A673 (cell line): Measurements from ENCODE around the gene TSPAN31. TPM values are rescaled to one million over a fixed set of nuclear protein-coding genes. Genes with fewer than 3 reads are reported as not detected.

Experiments used
- BruUV-seq: library from RNA; stranded (reverse); fragments of 400-500 nt; replicated peaks from 2 replicates; lab custom pipeline; 2021; lab: Mats Ljungman, UMichigan
- CTCF ChIA-PET: fragments of 300-600 bp; sonication (Branson Sonifier 250); formaldehyde crosslinking; loops from one replicate; lab custom pipeline; 2022; ENCODE audit warnings: antibody characterized with exemption; lab: Charles Lee
- POLR2A ChIA-PET: fragments of 300-600 bp; sonication (Branson Sonifier 250); formaldehyde crosslinking; loops from one replicate; lab custom pipeline; 2022; ENCODE audit warnings: antibody characterized with exemption; ENCODE audit not compliant: low non-redundant PET; lab: Charles Lee
- DNase-seq: peaks from one replicate; pipeline ENCODE4 v3.0.0-alpha.2; 2015; ENCODE audit warnings: low spot score
- H3K27ac ChIP-seq: fragments of 200-600 bp; sonication (generic); 2 replicates; pipeline ENCODE4 v1.5.1; 2016; ENCODE audit warnings: mixed run types, low read depth, mild to moderate bottlenecking, mixed read lengths, antibody characterized with exemption, low read length; ENCODE audit not compliant: poor library complexity, severe bottlenecking
- H3K27me3 ChIP-seq: fragments of 200-600 bp; sonication (generic); replicated peaks from 2 replicates; pipeline ENCODE4 v1.6.1; 2017; ENCODE audit warnings: mixed run types, low read depth, mild to moderate bottlenecking, mixed read lengths, antibody characterized with exemption, low read length; ENCODE audit not compliant: insufficient read depth, poor library complexity
- H3K36me3 ChIP-seq: fragments of 200-600 bp; sonication (generic); 2 replicates; pipeline ENCODE4 v1.6.1; 2016; ENCODE audit warnings: mixed run types, mild to moderate bottlenecking, mixed read lengths, antibody characterized with exemption, low read length; ENCODE audit not compliant: insufficient read depth, poor library complexity, severe bottlenecking
- H3K4me1 ChIP-seq: fragments of 200-600 bp; sonication (generic); 2 replicates; pipeline ENCODE4 v1.6.1; 2017; ENCODE audit warnings: mixed run types, mild to moderate bottlenecking, mixed read lengths, antibody characterized with exemption, low read length; ENCODE audit not compliant: insufficient read depth, poor library complexity, severe bottlenecking
- H3K4me3 ChIP-seq: fragments of 200-600 bp; sonication (generic); 2 replicates; pipeline ENCODE4 v1.5.1; 2016; ENCODE audit warnings: low read depth, mixed run types, mild to moderate bottlenecking, mixed read lengths, low read length; ENCODE audit not compliant: poor library complexity, severe bottlenecking
- H3K9me3 ChIP-seq: fragments of 200-600 bp; sonication (generic); 2 replicates; pipeline ENCODE4 v1.6.1; 2016; ENCODE audit warnings: mixed run types, low read depth, mild to moderate bottlenecking, mixed read lengths, antibody characterized with exemption, low read length; ENCODE audit not compliant: poor library complexity, severe bottlenecking
- CTCF ChIP-seq: fragments of 300-800, 200-600 bp; sonication (generic); conservative IDR thresholded peaks from 2 replicates; pipeline ENCODE4 v1.5.1; 2017; ENCODE audit warnings: low read depth, mild to moderate bottlenecking, antibody characterized with exemption, low read length, moderate library complexity, mixed read lengths
- EZH2 ChIP-seq: fragments of 200-600 bp; sonication (generic); IDR thresholded peaks from 2 replicates; pipeline ENCODE4 v1.6.1; 2017; ENCODE audit warnings: borderline replicate concordance, low read depth, mild to moderate bottlenecking, mixed read lengths, antibody characterized with exemption, low read length; ENCODE audit not compliant: poor library complexity, severe bottlenecking
- intact Hi-C: fragments of 100-400 bp; cut with micrococcal nuclease; formaldehyde crosslinking; loops from one replicate; pipeline ENCODE4 v1.10.0; 2022; ENCODE audit not compliant: unreplicated experiment
- microRNA-seq: library from miRNA; unstranded; fragments of <30 nt; microRNA quantifications from one replicate; pipeline ENCODE4 v1.2.0, GENCODE V29; 2021
- total RNA-seq: library from RNA; stranded (reverse); gene quantifications from 2 replicates; pipeline ENCODE4 v1.2.3, GENCODE V29; 2021

TSPAN31 gene
- total RNA-seq, 1 experiment from 2014 or later = 8.9 TPM

- Histone ChIP-seq H3K4me1 (no peaks in the 10 kb centered on the region), H3K27me3 (no peaks in the 10 kb centered on the region), H3K27ac (no peak overlapping the region), H3K36me3 (peaks cover 38% of the 10 kb centered on the region), H3K4me3 (no peak overlapping the region), H3K9me3 (no peaks in the 10 kb centered on the region)
- intact Hi-C loops = no loop called here
- DNase-seq = no peak
- ChIA-PET CTCF (no interaction called here), POLR2A (no interaction called here)
- BruUV-seq = no TSS peak
- TF ChIP-seq CTCF = no peak
- TF ChIP-seq EZH2 = no peak
These were observed 52.2 kb downstream of the TSPAN31 start for GRCh38 chr12:57796996-57797395.

- ChIA-PET CTCF (no interaction called here), POLR2A (no interaction called here)
- no peaks in the 10 kb centered on the region for H3K9me3 ChIP-seq
- no peak overlapping the region for H3K4me3 ChIP-seq
- no peak for DNase-seq
- no peaks in the 10 kb centered on the region for H3K4me1 ChIP-seq
- TF ChIP-seq EZH2 = no peak
- TF ChIP-seq CTCF = no peak
- no peaks in the 10 kb centered on the region for H3K27me3 ChIP-seq
- H3K36me3 ChIP-seq = peaks cover 32% of the 10 kb centered on the region
- BruUV-seq = no TSS peak
- intact Hi-C loops = no loop called here
- H3K27ac ChIP-seq = no peak overlapping the region
These were observed 53.1 kb downstream of the TSPAN31 start for GRCh38 chr12:57797933-57798332.

Small RNA genes lying within 50 kb of the gene (microRNA-seq; reads per million reads assigned to microRNA genes)
- not detected for gene MIR6759

Other genes starting within 250 kb of the TSPAN31 start
- gene DDIT3, start 224.5 kb upstream of the TSPAN31 start, total RNA-seq = 61.9 and 65.6 TPM in 2 replicates
- gene MBD6, start 222.2 kb upstream of the TSPAN31 start, total RNA-seq = 140 and 150 TPM in 2 replicates
- gene DCTN2, start 197.8 kb upstream of the TSPAN31 start, total RNA-seq = 121 and 129 TPM in 2 replicates
- 2.1 and 3.3 TPM in 2 replicates for gene KIF5A, start 195.0 kb upstream of the TSPAN31 start, total RNA-seq
- 34.9 and 35.4 TPM in 2 replicates for gene PIP4K2C, start 153.8 kb upstream of the TSPAN31 start, total RNA-seq
- gene DTX3, start 140.2 kb upstream of the TSPAN31 start, total RNA-seq = 61.7 and 65.9 TPM in 2 replicates
- 20.9 and 32.5 TPM in 2 replicates for gene ARHGEF25, start 133.6 kb upstream of the TSPAN31 start, total RNA-seq
- gene B4GALNT1, start 111.8 kb upstream of the TSPAN31 start, total RNA-seq = 34.5 and 39.0 TPM in 2 replicates
- gene OS9, start 50.9 kb upstream of the TSPAN31 start, total RNA-seq = 142 and 161 TPM in 2 replicates
- gene AGAP2, start 6.3 kb upstream of the TSPAN31 start, total RNA-seq = 4.0 and 6.6 TPM in 2 replicates
- gene CDK4, start 7.3 kb downstream of the TSPAN31 start, total RNA-seq = 216 and 247 TPM in 2 replicates
- gene MARCHF9, start 10.1 kb downstream of the TSPAN31 start, total RNA-seq = 19.8 and 23.6 TPM in 2 replicates
- 4.5 and 4.7 TPM in 2 replicates for gene CYP27B1, start 22.0 kb downstream of the TSPAN31 start, total RNA-seq
- gene METTL1, start 27.1 kb downstream of the TSPAN31 start, total RNA-seq = 51.0 and 55.6 TPM in 2 replicates
- gene EEF1AKMT3, start 27.6 kb downstream of the TSPAN31 start, total RNA-seq = 5.3 and 7.4 TPM in 2 replicates
- 52.6 and 58.5 TPM in 2 replicates for gene TSFM, start 37.7 kb downstream of the TSPAN31 start, total RNA-seq
- gene AVIL, start 73.7 kb downstream of the TSPAN31 start, total RNA-seq = 4.4 and 5.4 TPM in 2 replicates
- gene CTDSP2, start 101.7 kb downstream of the TSPAN31 start, total RNA-seq = 115 and 132 TPM in 2 replicates
- 7.7 and 13.6 TPM in 2 replicates for gene ATP23, start 196.5 kb downstream of the TSPAN31 start, total RNA-seq